Activated CD4-positive, alpha-beta T cell treated with anti-CD3 and anti-CD28 coated beads, Interleukin-2, amount 10 ng/mL, durations not matched to agents 24 days and 14 days (primary cell): ENCODE data around the gene FBLN5. TPM values are rescaled to one million over a fixed set of nuclear protein-coding genes. Genes with fewer than 3 reads are reported as not detected.
A peak's percentile ranks its signal among the peaks of the same experiment; 100 is the strongest.

ENCODE experiments used
- DNase-seq: peaks from one replicate; pipeline ENCODE4 v3.0.0; 2022
- H3K27ac Mint-ChIP-seq: one replicate; pipeline ENCODE4 v1.8.0; 2022; ENCODE audit warnings: mild to moderate bottlenecking, mixed read lengths
- H3K27me3 Mint-ChIP-seq: one replicate; pipeline ENCODE4 v1.8.0; 2022; ENCODE audit warnings: mixed read lengths
- H3K36me3 Mint-ChIP-seq: one replicate; pipeline ENCODE4 v1.8.0; 2022; ENCODE audit warnings: low read depth, mild to moderate bottlenecking, mixed read lengths
- H3K4me1 Mint-ChIP-seq: one replicate; pipeline ENCODE4 v1.8.0; 2021; ENCODE audit warnings: mixed read lengths
- H3K4me3 Mint-ChIP-seq: one replicate; pipeline ENCODE4 v1.8.0; 2022; ENCODE audit warnings: mild to moderate bottlenecking, moderate library complexity, mixed read lengths
- H3K9me3 Mint-ChIP-seq: one replicate; pipeline ENCODE4 v1.8.0; 2021; ENCODE audit warnings: mixed read lengths
- intact Hi-C: fragments of 100-400 bp; cut with micrococcal nuclease; formaldehyde crosslinking; loops from one replicate; pipeline ENCODE4 v1.15.1; 2023
- total RNA-seq: library from RNA; stranded (reverse); gene quantifications from 2 replicates; pipeline ENCODE4 v1.2.3, GENCODE V29; 2022

Gene FBLN5, protein sequence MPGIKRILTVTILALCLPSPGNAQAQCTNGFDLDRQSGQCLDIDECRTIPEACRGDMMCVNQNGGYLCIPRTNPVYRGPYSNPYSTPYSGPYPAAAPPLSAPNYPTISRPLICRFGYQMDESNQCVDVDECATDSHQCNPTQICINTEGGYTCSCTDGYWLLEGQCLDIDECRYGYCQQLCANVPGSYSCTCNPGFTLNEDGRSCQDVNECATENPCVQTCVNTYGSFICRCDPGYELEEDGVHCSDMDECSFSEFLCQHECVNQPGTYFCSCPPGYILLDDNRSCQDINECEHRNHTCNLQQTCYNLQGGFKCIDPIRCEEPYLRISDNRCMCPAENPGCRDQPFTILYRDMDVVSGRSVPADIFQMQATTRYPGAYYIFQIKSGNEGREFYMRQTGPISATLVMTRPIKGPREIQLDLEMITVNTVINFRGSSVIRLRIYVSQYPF
- total RNA-seq, result 0.68 and 1.3 TPM in 2 replicates

DNA sequence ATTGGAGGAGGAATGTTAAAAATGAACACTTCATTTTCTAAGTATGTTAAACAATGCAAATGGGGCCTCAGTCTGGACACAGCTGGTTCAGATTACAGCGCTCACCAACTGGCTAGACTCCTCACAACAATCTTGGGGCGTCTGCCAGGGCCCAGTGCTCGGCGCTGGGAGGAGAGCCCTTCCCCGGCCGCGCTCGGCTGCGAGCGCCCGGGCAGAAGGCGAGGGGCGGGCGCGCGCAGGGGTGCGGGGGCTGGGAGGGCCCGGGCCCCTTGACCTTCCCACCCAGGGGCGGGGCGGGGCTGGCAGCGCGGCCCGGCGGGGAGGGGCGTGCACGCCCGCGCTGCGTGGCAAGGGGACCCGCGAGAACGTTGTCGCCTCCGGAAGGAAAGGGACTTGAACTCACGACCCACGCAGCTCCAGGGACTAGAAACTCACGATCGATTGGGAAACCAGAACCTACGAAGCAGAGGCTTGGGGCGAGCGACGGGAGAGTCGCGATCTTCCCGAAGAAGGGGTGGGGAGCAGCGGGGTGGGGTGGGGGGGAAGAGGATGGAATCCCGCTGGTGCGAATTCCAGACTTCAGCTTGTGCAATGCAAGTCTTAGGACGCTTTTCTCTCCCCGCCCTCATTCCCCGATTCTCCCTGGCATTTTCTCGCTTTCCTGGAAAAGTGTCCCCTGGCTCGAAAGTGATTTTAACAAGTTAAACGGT, at the start of gene FBLN5:
Gene FBLN5 (minus strand): TSS at position 220 of the 710 bp plus-strand sequence. CDS start 465 bp downstream, outside the sequence.
- Mint-ChIP-seq H3K36me3 (peaks cover 2% of the 10 kb centered on the region), H3K4me3 (peak within 1 kb of the TSS; percentile 84), H3K27ac (no peak within 1 kb of the TSS), H3K9me3 (no peaks in the 10 kb centered on the region), H3K27me3 (peaks cover 47% of the 10 kb centered on the region), H3K4me1 (peaks cover 10% of the 10 kb centered on the region)
- intact Hi-C loops, result loop anchor here (2.0 kb wide), 1 partner anchor 45 kb away; no protein-coding TSS in a partner anchor
- peak; percentile 68 for DNase-seq

DNA sequence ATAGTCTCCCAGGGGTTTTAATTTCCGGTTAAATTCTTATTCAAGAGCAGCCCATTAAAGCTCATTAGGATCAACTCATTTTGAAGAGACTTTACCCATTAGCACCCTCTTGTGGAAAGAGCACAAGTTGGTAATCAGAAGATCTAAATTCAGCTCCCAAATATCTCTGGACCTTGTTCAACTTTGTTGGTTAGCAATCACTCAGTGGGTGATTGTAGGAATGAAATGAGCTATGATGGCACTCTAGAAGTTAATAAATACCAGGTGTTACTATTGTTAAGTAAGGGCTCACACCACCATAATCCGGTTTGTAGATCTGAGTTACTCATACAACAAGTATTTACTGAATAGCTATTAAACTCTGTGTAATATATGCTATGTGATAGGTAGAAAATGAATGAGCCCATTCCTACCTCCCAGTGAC, 49.5 kb upstream of the FBLN5 start:
- peak; percentile 64 for DNase-seq
- peaks cover 24% of the 10 kb centered on the region for H3K4me1 Mint-ChIP-seq
- no peak overlapping the region for H3K4me3 Mint-ChIP-seq
- intact Hi-C loops, result loop anchor here (10.0 kb wide), 1 partner anchor 342 kb away; no protein-coding TSS in a partner anchor
- H3K9me3 Mint-ChIP-seq, result no peaks in the 10 kb centered on the region
- H3K27ac Mint-ChIP-seq, result no peak overlapping the region
- no peaks in the 10 kb centered on the region for H3K27me3 Mint-ChIP-seq
- H3K36me3 Mint-ChIP-seq, result peaks cover 45% of the 10 kb centered on the region

DNA sequence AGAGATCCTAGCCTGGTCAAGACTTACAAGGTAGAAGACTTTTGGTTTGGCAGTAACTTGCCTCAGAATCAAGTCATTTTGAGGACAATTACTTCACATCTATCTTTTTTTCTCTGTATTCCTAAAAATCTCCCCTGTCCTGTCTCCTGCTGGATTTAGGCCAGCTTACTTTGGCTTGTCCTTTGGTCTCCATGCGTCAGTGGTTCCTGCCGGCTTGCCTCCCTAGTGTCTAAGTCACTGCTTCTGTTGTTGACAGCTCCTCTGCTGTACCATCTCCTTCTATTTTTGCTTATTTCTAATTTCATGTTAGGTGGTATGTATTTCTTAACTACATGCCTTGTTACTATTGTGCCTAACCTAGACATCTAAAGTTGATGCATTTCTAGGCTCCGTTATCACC, 39.7 kb upstream of the FBLN5 start:
- Mint-ChIP-seq H3K36me3 (peaks cover 67% of the 10 kb centered on the region), H3K9me3 (no peaks in the 10 kb centered on the region), H3K4me1 (peaks cover 3% of the 10 kb centered on the region), H3K27me3 (no peaks in the 10 kb centered on the region), H3K4me3 (no peak overlapping the region), H3K27ac (no peak overlapping the region)
- intact Hi-C loops, result no loop called here
- no peak for DNase-seq

DNA sequence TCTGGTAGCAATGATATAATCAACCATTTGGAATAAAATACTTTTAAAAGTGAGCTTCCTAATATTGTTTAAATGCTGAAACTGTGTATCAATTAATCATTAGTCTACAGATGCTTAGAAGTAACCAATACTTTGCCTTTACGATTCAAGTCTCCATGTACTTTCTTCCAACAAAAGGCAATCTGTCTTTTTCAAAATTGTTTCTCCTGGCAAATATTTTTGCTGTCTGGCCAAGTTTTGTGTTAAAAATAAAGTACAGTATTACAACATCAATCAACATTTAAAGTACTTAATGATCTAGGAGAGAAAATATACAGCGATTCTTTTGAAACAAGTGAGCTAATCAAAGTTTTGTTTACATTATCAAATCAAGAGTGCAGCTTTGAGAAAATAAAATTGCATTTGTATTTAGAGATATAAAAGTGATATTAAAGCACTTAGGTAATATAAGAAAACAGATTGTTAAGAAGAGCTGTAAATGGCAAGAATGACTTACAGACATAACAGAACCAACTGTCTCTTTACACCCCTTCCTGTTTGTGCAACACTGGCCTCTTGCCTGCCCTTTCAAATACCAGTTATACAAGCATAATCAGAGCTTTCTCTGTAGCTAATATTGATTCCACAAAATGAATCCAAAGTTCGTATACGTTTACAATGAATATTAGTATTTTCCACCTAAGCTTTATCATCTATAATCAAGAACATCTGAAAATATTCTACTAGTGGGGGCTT, 38.2 kb upstream of the FBLN5 start:
- H3K36me3 Mint-ChIP-seq, result peaks cover 59% of the 10 kb centered on the region
- H3K4me3 Mint-ChIP-seq, result no peak overlapping the region
- H3K9me3 Mint-ChIP-seq, result no peaks in the 10 kb centered on the region

DNA sequence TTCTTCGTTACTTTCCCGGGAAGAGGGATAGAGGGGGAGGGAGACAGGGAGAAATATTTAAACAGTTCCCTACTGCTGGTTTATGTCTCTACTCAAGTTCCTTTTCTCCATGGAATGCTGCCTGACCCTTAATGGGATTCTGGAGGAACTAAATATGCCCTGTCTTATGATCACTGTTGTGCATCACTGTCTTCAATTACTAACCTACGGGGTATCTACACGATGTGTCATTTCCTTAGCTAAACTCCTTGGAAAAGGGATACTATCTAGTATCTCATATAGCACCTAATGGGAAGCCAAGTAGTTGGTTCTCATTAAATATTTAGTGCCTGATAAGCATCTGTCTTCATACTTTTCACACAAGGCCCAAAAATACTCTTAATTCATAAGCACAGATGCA, 37.5 kb upstream of the FBLN5 start:
- H3K36me3 Mint-ChIP-seq, result peaks cover 59% of the 10 kb centered on the region
- intact Hi-C loops, result no loop called here

More for the DNA sequence above, 38.2 kb upstream of the FBLN5 start:
- no peak for DNase-seq
- Mint-ChIP-seq H3K4me1 (peaks cover 3% of the 10 kb centered on the region), H3K27me3 (no peaks in the 10 kb centered on the region), H3K27ac (no peak overlapping the region)
- intact Hi-C loops, result no loop called here

DNA sequence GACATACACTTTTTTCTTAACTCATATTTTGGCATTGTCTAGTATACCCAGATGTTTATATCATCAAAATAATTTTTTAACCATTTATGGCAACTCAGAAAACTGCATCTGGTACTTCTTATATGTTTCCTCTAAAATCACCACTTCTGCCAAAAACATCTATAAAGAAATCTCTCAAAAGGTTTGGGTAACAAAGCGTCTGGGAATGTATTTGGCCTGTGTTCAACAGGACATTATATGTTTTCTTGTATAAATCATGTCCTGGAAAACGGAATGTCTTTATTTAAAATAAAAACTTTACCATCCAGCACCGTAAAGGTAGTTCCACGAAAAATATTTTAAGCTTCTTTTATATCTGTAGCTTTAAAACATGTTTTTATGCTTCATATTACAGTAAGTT, 36.1 kb upstream of the FBLN5 start:
- no peak for DNase-seq
- Mint-ChIP-seq H3K27me3 (no peaks in the 10 kb centered on the region), H3K36me3 (peaks cover 51% of the 10 kb centered on the region), H3K27ac (no peak overlapping the region), H3K9me3 (no peaks in the 10 kb centered on the region), H3K4me1 (peaks cover 14% of the 10 kb centered on the region), H3K4me3 (no peak overlapping the region)
- intact Hi-C loops, result no loop called here

More for the DNA sequence above, 37.5 kb upstream of the FBLN5 start:
- no peaks in the 10 kb centered on the region for H3K9me3 Mint-ChIP-seq
- peaks cover 8% of the 10 kb centered on the region for H3K4me1 Mint-ChIP-seq
- DNase-seq, result no peak
- H3K27me3 Mint-ChIP-seq, result no peaks in the 10 kb centered on the region
- H3K27ac Mint-ChIP-seq, result no peak overlapping the region
- H3K4me3 Mint-ChIP-seq, result no peak overlapping the region

DNA sequence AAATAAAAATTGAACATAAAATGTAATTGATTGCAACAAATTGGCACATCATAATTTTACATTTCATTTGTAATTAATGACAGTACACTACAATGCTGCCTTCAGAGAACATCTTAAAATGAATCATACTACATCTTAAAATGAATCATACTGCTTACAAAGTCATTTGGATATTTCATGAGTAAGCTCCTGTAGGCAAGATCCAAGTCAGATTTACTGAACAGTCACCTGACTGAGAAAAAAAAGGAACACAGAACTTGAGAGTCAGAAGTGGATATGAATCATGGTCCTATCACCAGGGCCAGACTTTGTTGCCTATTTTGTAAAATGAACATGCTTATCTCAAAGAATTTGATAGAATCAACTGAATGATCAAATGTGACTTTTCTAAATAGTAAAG, 32.7 kb upstream of the FBLN5 start:
- H3K27ac Mint-ChIP-seq, result no peak overlapping the region
- H3K4me1 Mint-ChIP-seq, result peaks cover 23% of the 10 kb centered on the region
- DNase-seq, result no peak
- no peaks in the 10 kb centered on the region for H3K9me3 Mint-ChIP-seq
- H3K4me3 Mint-ChIP-seq, result no peak overlapping the region
- intact Hi-C loops, result loop anchor here (1.0 kb wide), 1 partner anchor 19 kb away; no protein-coding TSS in a partner anchor
- H3K36me3 Mint-ChIP-seq, result peaks cover 40% of the 10 kb centered on the region
- H3K27me3 Mint-ChIP-seq, result no peaks in the 10 kb centered on the region

DNA sequence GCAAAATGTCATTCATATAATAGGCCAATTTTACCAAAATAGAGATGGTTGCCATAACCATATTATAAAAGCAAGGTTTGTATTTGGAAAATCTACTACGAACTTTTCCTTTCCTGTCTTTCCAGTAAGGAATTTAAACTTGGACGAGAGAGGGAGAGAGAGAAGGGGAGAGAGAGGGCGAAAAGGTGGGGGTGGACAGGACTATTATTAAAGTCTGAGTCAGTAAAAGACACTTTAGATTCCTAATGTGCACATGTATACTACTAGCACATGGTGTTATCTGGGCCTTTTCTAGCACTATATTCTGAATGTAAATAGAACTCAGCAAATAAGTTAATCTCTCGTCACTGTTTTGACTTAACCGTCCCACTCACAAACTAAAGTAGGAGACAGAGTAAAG, 30.4 kb upstream of the FBLN5 start:
- peaks cover 37% of the 10 kb centered on the region for H3K36me3 Mint-ChIP-seq
- no peaks in the 10 kb centered on the region for H3K27me3 Mint-ChIP-seq
- no peak for DNase-seq
- H3K27ac Mint-ChIP-seq, result no peak overlapping the region
- H3K4me3 Mint-ChIP-seq, result no peak overlapping the region
- H3K9me3 Mint-ChIP-seq, result no peaks in the 10 kb centered on the region
- intact Hi-C loops, result no loop called here
- H3K4me1 Mint-ChIP-seq, result peaks cover 23% of the 10 kb centered on the region

DNA sequence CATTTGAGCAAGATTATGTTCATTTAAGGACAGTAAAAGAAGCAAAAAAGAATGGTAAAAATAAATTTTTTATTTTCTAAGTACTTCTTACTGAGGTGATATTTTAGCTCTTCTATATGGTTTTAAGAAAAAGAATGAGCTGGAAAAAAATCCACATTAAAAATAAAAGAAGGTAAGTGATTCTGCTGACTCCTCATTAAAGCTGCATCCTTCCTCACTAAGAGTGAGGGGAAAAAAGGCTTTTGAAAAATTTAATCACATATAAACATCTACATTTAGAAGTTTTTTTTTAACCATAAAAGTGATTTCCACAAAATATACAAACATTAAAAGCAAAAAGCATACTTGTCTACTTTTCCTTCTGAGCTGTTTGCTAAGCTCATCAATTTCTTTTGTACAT, 28.3 kb upstream of the FBLN5 start:
- no peak overlapping the region for H3K27ac Mint-ChIP-seq
- H3K27me3 Mint-ChIP-seq, result no peaks in the 10 kb centered on the region
- intact Hi-C loops, result no loop called here
- H3K4me3 Mint-ChIP-seq, result no peak overlapping the region
- no peak for DNase-seq
- H3K4me1 Mint-ChIP-seq, result peaks cover 20% of the 10 kb centered on the region
- H3K36me3 Mint-ChIP-seq, result peaks cover 39% of the 10 kb centered on the region
- H3K9me3 Mint-ChIP-seq, result no peaks in the 10 kb centered on the region

DNA sequence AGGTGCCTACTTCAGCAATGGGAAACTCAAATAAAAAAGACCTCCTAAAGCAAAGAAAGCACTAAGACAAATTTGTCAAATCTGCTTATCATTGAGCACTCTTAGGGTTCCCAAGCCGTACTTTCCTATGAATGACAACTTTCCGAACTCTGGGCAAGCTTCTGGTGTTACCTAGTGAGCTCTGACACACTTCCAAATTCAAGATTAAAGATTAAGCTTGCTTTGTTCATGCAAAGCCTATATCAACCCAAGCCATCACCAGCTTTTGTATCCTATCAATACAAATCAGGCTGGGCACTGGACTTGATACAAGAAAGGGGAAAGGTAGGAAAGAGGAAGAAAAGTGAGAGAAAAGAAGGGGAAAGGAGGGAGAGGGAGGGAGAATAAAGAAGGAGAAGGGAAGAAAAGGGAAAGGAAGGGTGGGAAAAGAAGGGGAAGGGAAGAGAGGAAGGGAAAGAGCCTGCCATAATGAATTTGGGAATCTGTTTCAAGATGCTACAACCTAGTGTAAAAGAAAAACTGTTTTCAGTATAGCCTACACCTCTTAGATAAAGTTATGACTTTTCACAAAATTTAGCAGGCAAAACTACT, 23.8 kb upstream of the FBLN5 start:
- no peaks in the 10 kb centered on the region for H3K27me3 Mint-ChIP-seq

DNA sequence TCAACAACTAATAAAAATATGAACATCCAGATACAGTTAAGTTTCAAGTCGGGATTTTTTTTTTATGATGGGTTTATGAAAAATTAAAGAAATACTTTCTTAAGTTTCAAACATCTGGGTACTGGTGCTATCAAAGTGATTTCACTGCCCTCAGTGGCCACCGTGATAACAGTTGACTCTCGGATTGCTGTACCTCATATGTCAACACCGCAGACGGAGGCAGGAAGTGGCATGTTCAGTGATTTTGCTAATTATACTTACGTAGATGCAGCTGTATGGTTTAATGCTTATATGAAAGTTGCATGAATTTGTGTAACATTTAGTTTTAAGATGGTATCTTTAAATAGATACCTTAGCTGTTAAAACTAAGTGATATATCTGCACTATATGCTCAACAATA, 20.8 kb upstream of the FBLN5 start:
- H3K27me3 Mint-ChIP-seq, result no peaks in the 10 kb centered on the region
- peaks cover 4% of the 10 kb centered on the region for H3K4me1 Mint-ChIP-seq
- intact Hi-C loops, result no loop called here
- H3K27ac Mint-ChIP-seq, result no peak overlapping the region
- peaks cover 27% of the 10 kb centered on the region for H3K36me3 Mint-ChIP-seq
- no peak overlapping the region for H3K4me3 Mint-ChIP-seq
- DNase-seq, result peak; percentile 64
- H3K9me3 Mint-ChIP-seq, result no peaks in the 10 kb centered on the region

More for the DNA sequence above, 23.8 kb upstream of the FBLN5 start:
- Mint-ChIP-seq H3K27ac (no peak overlapping the region), H3K4me3 (no peak overlapping the region), H3K36me3 (peaks cover 39% of the 10 kb centered on the region), H3K4me1 (peaks cover 4% of the 10 kb centered on the region), H3K9me3 (no peaks in the 10 kb centered on the region)
- intact Hi-C loops, result no loop called here
- DNase-seq, result peak; percentile 38

DNA sequence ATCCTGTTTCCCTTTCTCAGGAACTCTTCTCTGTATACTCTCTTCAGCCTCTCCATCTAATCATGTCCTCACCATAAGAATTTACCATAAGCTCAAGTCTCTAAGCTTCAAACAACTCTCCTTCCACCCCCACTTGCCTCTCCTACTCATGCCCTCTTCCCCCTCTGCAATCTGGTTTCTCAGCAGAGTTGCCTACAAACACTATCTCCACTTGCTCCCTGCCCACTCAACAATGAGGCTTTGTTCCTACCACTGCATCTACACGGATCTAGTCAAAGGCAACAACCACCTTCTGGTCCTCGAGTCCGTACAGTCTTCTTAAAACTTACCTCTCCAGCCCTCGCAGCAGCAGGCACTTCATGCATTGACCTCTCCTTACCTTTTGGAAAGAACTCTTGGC, 17.2 kb upstream of the FBLN5 start:
- no peaks in the 10 kb centered on the region for H3K9me3 Mint-ChIP-seq
- DNase-seq, result no peak
- H3K4me1 Mint-ChIP-seq, result peaks cover 10% of the 10 kb centered on the region
- H3K4me3 Mint-ChIP-seq, result no peak overlapping the region
- no peaks in the 10 kb centered on the region for H3K27me3 Mint-ChIP-seq
- intact Hi-C loops, result loop anchor here (5.0 kb wide), 1 partner anchor 92 kb away; no protein-coding TSS in a partner anchor
- no peak overlapping the region for H3K27ac Mint-ChIP-seq
- peaks cover 19% of the 10 kb centered on the region for H3K36me3 Mint-ChIP-seq

DNA sequence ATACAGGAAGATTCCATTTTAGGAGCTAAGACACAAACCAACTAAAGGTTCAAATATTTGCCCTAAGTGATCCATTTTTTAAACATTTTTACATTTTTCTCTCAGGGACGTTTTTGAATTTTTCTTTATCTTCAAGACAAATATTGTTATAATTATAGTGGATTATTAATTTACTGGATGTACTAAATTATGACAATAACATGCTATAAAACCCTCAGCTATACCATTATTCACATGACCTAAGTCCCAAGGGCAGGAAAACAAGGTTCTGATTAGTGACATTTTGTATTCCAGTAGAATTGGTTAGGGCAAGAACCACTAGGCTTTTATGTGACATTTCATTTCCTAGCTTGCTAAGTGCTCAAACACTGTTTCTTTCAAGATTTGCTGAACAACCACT, 16.5 kb upstream of the FBLN5 start:
- peaks cover 10% of the 10 kb centered on the region for H3K4me1 Mint-ChIP-seq
- intact Hi-C loops, result loop anchor here (5.0 kb wide), 1 partner anchor 92 kb away; no protein-coding TSS in a partner anchor
- H3K27ac Mint-ChIP-seq, result no peak overlapping the region
- no peaks in the 10 kb centered on the region for H3K27me3 Mint-ChIP-seq
- DNase-seq, result no peak
- no peaks in the 10 kb centered on the region for H3K9me3 Mint-ChIP-seq
- H3K4me3 Mint-ChIP-seq, result no peak overlapping the region
- H3K36me3 Mint-ChIP-seq, result peaks cover 11% of the 10 kb centered on the region
